HEK293 (cell line): ENCODE data around the gene SPATA12.
A peak's percentile ranks its signal among the peaks of the same experiment; 100 is the strongest.

ENCODE experiments used
- CTCF ChIA-PET: fragments of 350-600 bp; formaldehyde crosslinking; extraction: SDS; loops from one replicate; lab custom pipeline; 2021; ENCODE audit warnings: antibody characterized with exemption; lab: Yijun Ruan, JAX
- POLR2A ChIA-PET: fragments of 300-600 bp; formaldehyde crosslinking; extraction: SDS; loops from one replicate; lab custom pipeline; 2020; ENCODE audit warnings: antibody characterized with exemption, inconsistent platforms; lab: Yijun Ruan, JAX
- H3K27ac ChIP-seq: fragments of 200-500 bp; sonication (Bioruptor generic); 2 replicates; pipeline ENCODE4 v1.5.1; 2014; ENCODE audit warnings: low read depth, low read length, control low read depth, inconsistent platforms; ENCODE audit errors: extremely low read depth
- H3K36me3 ChIP-seq, 2 experiments: fragments of 200-500 bp in 1 of 2; sonication (Bioruptor generic) in 1 of 2; 1 replicate in 1 of 2; 2 replicates in 1 of 2; pipeline ENCODE4 v1.5.1; 2014 to 2017; ENCODE audit warnings: inconsistent platforms in 2 of 2, low read length in 2 of 2; ENCODE audit not compliant: control insufficient read depth in 2 of 2, insufficient read depth in 1 of 2
- H3K4me1 ChIP-seq: fragments of 200-500 bp; sonication (Bioruptor generic); 2 replicates; pipeline ENCODE4 v1.5.1; 2014; ENCODE audit warnings: mild to moderate bottlenecking, low read length, inconsistent platforms; ENCODE audit not compliant: control insufficient read depth, insufficient read depth
- H3K4me3 ChIP-seq: 2 replicates; pipeline ENCODE4 v1.5.1; 2011; ENCODE audit warnings: low read depth, mild to moderate bottlenecking, control low read depth, low read length, moderate library complexity
- H3K9me3 ChIP-seq: fragments of 200-500 bp; sonication (Bioruptor generic); 2 replicates; pipeline ENCODE4 v1.5.1; 2014; ENCODE audit warnings: low read depth, low read length, inconsistent platforms; ENCODE audit not compliant: control insufficient read depth, insufficient read depth
- EGR2 ChIP-seq: fragments of 450-650 bp; formaldehyde crosslinking; IDR thresholded peaks from 2 replicates; pipeline ENCODE4 v1.5.1; 2016; ENCODE audit warnings: low read depth, missing biosample characterization, missing genetic modification characterization
- GLIS2 ChIP-seq: fragments of 450-650 bp; formaldehyde crosslinking; IDR thresholded peaks from 2 replicates; pipeline ENCODE4 v1.5.1; 2016; ENCODE audit warnings: missing biosample characterization, missing genetic modification characterization
- MYNN ChIP-seq: fragments of 450-650 bp; formaldehyde crosslinking; IDR thresholded peaks from 2 replicates; pipeline ENCODE4 v1.5.1; 2016; ENCODE audit warnings: missing biosample characterization, missing genetic modification characterization, borderline replicate concordance
- PRDM10 ChIP-seq: fragments of 450-650 bp; formaldehyde crosslinking; IDR thresholded peaks from 2 replicates; pipeline ENCODE4 v1.5.1; 2016; ENCODE audit warnings: missing biosample characterization, missing genetic modification characterization
- REST ChIP-seq: fragments of 450-650 bp; formaldehyde crosslinking; IDR thresholded peaks from 2 replicates; pipeline ENCODE4 v1.5.1; 2016; ENCODE audit warnings: missing biosample characterization, missing genetic modification characterization
- SCRT2 ChIP-seq: fragments of 450-650 bp; formaldehyde crosslinking; IDR thresholded peaks from 2 replicates; pipeline ENCODE4 v1.5.1; 2016; ENCODE audit warnings: missing biosample characterization, missing genetic modification characterization
- ZFHX2 ChIP-seq: fragments of 450-650 bp; formaldehyde crosslinking; conservative IDR thresholded peaks from 2 replicates; pipeline ENCODE4 v1.5.1; 2016; ENCODE audit warnings: missing biosample characterization, missing genetic modification characterization
- ZNF114 ChIP-seq: fragments of 450-650 bp; formaldehyde crosslinking; IDR thresholded peaks from 2 replicates; pipeline ENCODE4 v1.5.0; 2017; ENCODE audit warnings: missing biosample characterization, missing genetic modification characterization
- ZNF157 ChIP-seq: fragments of 450-650 bp; formaldehyde crosslinking; IDR thresholded peaks from 2 replicates; pipeline ENCODE4 v1.5.1; 2016; ENCODE audit warnings: missing biosample characterization, missing genetic modification characterization
- ZNF341 ChIP-seq: fragments of 450-650 bp; formaldehyde crosslinking; IDR thresholded peaks from 2 replicates; pipeline ENCODE4; 2016; ENCODE audit warnings: low read depth, missing biosample characterization, missing genetic modification characterization
- ZNF350 ChIP-seq: fragments of 450-650 bp; formaldehyde crosslinking; IDR thresholded peaks from 2 replicates; pipeline ENCODE4 v1.5.0; 2017; ENCODE audit warnings: missing biosample characterization, mild to moderate bottlenecking, missing genetic modification characterization
- ZNF37A ChIP-seq: fragments of 450-650 bp; IDR thresholded peaks from 2 replicates; pipeline ENCODE4 v1.5.1; 2018; ENCODE audit warnings: missing biosample characterization, missing genetic modification characterization
- ZNF398 ChIP-seq: fragments of 450-650 bp; formaldehyde crosslinking; IDR thresholded peaks from 2 replicates; pipeline ENCODE4 v1.5.1; 2017; ENCODE audit warnings: missing biosample characterization, missing genetic modification characterization
- ZNF416 ChIP-seq: fragments of 450-650 bp; formaldehyde crosslinking; IDR thresholded peaks from 2 replicates; pipeline ENCODE4 v1.5.1; 2016; ENCODE audit warnings: missing biosample characterization, missing genetic modification characterization
- ZNF580 ChIP-seq: fragments of 450-650 bp; formaldehyde crosslinking; IDR thresholded peaks from 2 replicates; pipeline ENCODE4 v1.5.1; 2016; ENCODE audit warnings: missing biosample characterization, missing genetic modification characterization
- ZNF623 ChIP-seq: fragments of 450-650 bp; formaldehyde crosslinking; IDR thresholded peaks from 2 replicates; pipeline ENCODE4 v1.5.1; 2016; ENCODE audit warnings: missing biosample characterization, missing genetic modification characterization
- ZNF692 ChIP-seq: fragments of 450-650 bp; formaldehyde crosslinking; IDR thresholded peaks from 2 replicates; pipeline ENCODE4 v1.5.1; 2016; ENCODE audit warnings: missing biosample characterization, missing genetic modification characterization
- ZNF785 ChIP-seq: fragments of 450-650 bp; formaldehyde crosslinking; IDR thresholded peaks from 2 replicates; pipeline ENCODE4 v1.5.1; 2016; ENCODE audit warnings: missing biosample characterization, missing genetic modification characterization
- ZNF830 ChIP-seq: fragments of 450-650 bp; IDR thresholded peaks from 2 replicates; pipeline ENCODE4 v1.5.0; 2018; ENCODE audit warnings: missing biosample characterization, missing genetic modification characterization, low read depth, mild to moderate bottlenecking, moderate library complexity

SPATA12 gene

GRCh38 chr3:57062101-57062631, 1.7 kb downstream of the SPATA12 start:
- no peaks in the 10 kb centered on the region for H3K9me3 ChIP-seq
- TF ChIP-seq ZNF341 (tag by site-specific recombination) (peak; percentile 50), SCRT2 (tag by site-specific recombination) (no peak)
- H3K27ac ChIP-seq: no peak overlapping the region
- no peak overlapping the region for H3K4me3 ChIP-seq
- no peaks in the 10 kb centered on the region for H3K4me1 ChIP-seq
- ChIA-PET CTCF (interaction anchor here (0.6 kb wide), 1 partner anchor 16 kb away, joined by 3 read pairs; no protein-coding TSS in a partner anchor), POLR2A (no interaction called here)
- H3K36me3 ChIP-seq: no peaks in the 10 kb centered on the region

GRCh38 chr3:57063032-57063431, 2.6 kb downstream of the SPATA12 start:
- TF ChIP-seq ZNF157 (no peak), ZNF785 (tag by site-specific recombination) (no peak), ZNF830 (no peak), ZFHX2 (no peak), ZNF341 (tag by site-specific recombination) (no peak), ZNF623 (peak; percentile 97), ZNF114 (tag by site-specific recombination) (no peak)
- CTCF ChIA-PET: interaction anchor here (0.6 to 0.7 kb wide), 2 partner anchors 15 to 628 kb away, joined by 3 read pairs; no protein-coding TSS in a partner anchor
- H3K4me3 ChIP-seq: no peak overlapping the region
- no peaks in the 10 kb centered on the region for H3K4me1 ChIP-seq
- POLR2A ChIA-PET: no interaction called here
- H3K9me3 ChIP-seq: no peaks in the 10 kb centered on the region
- H3K27ac ChIP-seq: no peak overlapping the region
- no peaks in the 10 kb centered on the region for H3K36me3 ChIP-seq

- Histone ChIP-seq H3K9me3 (no peaks in the 10 kb centered on the region), H3K27ac (no peak overlapping the region), H3K4me1 (peaks cover 5% of the 10 kb centered on the region), H3K36me3 (no peaks in the 10 kb centered on the region), H3K4me3 (no peak overlapping the region)
- CTCF ChIA-PET: no interaction called here
- POLR2A ChIA-PET: no interaction called here
- TF ChIP-seq ZNF398 (tag by site-specific recombination) (no peak), ZNF37A (no peak), PRDM10 (tag by site-specific recombination) (no peak), ZNF350 (tag by site-specific recombination) (no peak), REST (tag by site-specific recombination) (no peak), ZNF580 (no peak), GLIS2 (tag by site-specific recombination) (no peak), ZNF692 (no peak), ZNF416 (no peak), EGR2 (tag by site-specific recombination) (no peak), MYNN (tag by site-specific recombination) (no peak)
These were observed 3.5 kb downstream of the SPATA12 start for GRCh38 chr3:57064001-57064400.
